ENCODE results near the gene TRIM27. TPM values are rescaled to one million over a fixed set of nuclear protein-coding genes. Genes with fewer than 3 reads are reported as not detected.
A peak's percentile ranks its signal among the peaks of the same experiment; 100 is the strongest.

The TRIM27 gene
- total RNA-seq, 2 donors from 2014 or later: 49.1 to 74.0 TPM

DNA sequence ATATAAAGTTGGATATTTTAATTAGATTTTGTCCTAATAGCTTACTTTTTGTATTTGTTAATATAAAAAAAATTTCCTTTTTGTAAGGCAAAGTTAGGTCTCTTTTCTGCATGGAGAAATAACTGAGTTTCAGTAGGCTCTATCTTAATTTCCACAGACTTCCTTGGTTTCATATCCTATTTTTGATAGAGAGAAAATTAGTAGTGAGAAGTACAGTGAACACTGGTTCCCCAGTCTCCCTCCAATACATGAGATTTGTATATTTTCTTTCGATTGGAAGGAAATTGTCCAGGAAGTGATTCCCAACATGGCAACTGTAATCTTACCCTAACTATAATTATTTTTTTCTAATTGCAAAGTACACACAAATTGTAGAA is 26.4 kb downstream of the TRIM27 start:
- H3K9me3 Mint-ChIP-seq: no peaks in the 10 kb centered on the region
- no peaks in the 10 kb centered on the region for H3K27me3 Mint-ChIP-seq
- H3K27ac Mint-ChIP-seq: peak overlapping the region; percentile 98 to 100
- H3K4me1 Mint-ChIP-seq (ENCODE audit: low read depth in 2 of 2): peaks cover 11 to 18% of the 10 kb centered on the region in 2 donors
- ATAC-seq (no peak), DNase-seq (ENCODE audit: low spot score) (no peak)
- peak overlapping the region; percentile 94 for H3K4me3 Mint-ChIP-seq
- H3K36me3 Mint-ChIP-seq: peaks cover 15% of the 10 kb centered on the region

GRCh38 chr6:28896505-28897368 is 27.0 kb downstream of the TRIM27 start:
- Mint-ChIP-seq H3K27ac (peak overlapping the region; percentile 98 to 100), H3K9me3 (no peaks in the 10 kb centered on the region), H3K27me3 (no peaks in the 10 kb centered on the region), H3K4me3 (peak overlapping the region; percentile 94), H3K4me1 (ENCODE audit: low read depth in 2 of 2) (peaks cover 11 to 18% of the 10 kb centered on the region in 2 donors), H3K36me3 (peaks cover 15% of the 10 kb centered on the region)
- DNase-seq (ENCODE audit: low spot score): peak; percentile 67
- peak; percentile 3 to 32 for ATAC-seq

- ATAC-seq (peak; percentile 87 to 89), DNase-seq (ENCODE audit: low spot score) (peak; percentile 90)
- peak overlapping the region; percentile 98 to 100 for H3K27ac Mint-ChIP-seq
- H3K4me3 Mint-ChIP-seq: peak overlapping the region; percentile 94
- no peaks in the 10 kb centered on the region for H3K9me3 Mint-ChIP-seq
- H3K36me3 Mint-ChIP-seq: peaks cover 3% of the 10 kb centered on the region
- H3K4me1 Mint-ChIP-seq (ENCODE audit: low read depth in 2 of 2): peaks cover 11 to 18% of the 10 kb centered on the region in 2 donors
- no peaks in the 10 kb centered on the region for H3K27me3 Mint-ChIP-seq
Measured at GRCh38 chr6:28895131-28895812, 28.5 kb downstream of the TRIM27 start.

DNA sequence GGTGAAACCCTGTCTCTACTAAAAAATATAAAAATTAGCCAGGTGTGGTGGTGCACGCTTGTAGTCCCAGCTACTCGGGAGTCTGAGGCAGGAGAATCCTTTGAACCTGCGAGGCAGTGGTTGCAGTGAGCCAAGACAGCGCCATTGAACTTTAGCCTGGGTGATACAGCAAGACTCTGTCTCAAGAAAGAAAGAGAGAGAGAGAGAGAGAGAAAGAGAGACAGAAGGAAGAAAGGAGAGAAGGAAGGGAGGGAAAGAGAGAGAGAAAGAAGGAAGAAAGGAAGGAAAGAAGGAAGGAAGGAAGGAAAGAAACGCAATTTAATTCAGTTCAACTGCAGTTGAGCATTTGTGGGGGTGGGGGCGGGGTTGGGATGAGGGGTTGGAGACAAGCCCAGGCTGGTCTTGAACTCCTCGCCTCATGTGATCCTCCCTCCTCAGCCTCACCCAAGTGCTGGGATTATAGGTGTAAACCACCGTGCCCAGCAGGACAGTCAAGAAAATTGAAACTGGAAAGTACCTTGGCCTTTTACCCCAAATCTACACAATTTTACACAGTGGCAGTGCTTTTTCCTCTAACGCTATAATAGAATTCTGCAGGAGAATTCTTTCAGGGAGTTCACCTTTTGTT is 30.5 kb downstream of the TRIM27 start:
- H3K27me3 Mint-ChIP-seq: no peaks in the 10 kb centered on the region
- H3K4me1 Mint-ChIP-seq (ENCODE audit: low read depth in 2 of 2): peaks cover 11 to 18% of the 10 kb centered on the region in 2 donors
- no peaks in the 10 kb centered on the region for H3K9me3 Mint-ChIP-seq
- DNase-seq (ENCODE audit: low spot score): no peak
- peak overlapping the region; percentile 27 for H3K4me3 Mint-ChIP-seq
- H3K36me3 Mint-ChIP-seq: no peaks in the 10 kb centered on the region
- ATAC-seq: no peak
- H3K27ac Mint-ChIP-seq: peak overlapping the region in 1 of 2 donors; percentile 28

- H3K4me3 Mint-ChIP-seq: no peak overlapping the region
Measured at GRCh38 chr6:28892525-28892924, 31.3 kb downstream of the TRIM27 start.

DNA sequence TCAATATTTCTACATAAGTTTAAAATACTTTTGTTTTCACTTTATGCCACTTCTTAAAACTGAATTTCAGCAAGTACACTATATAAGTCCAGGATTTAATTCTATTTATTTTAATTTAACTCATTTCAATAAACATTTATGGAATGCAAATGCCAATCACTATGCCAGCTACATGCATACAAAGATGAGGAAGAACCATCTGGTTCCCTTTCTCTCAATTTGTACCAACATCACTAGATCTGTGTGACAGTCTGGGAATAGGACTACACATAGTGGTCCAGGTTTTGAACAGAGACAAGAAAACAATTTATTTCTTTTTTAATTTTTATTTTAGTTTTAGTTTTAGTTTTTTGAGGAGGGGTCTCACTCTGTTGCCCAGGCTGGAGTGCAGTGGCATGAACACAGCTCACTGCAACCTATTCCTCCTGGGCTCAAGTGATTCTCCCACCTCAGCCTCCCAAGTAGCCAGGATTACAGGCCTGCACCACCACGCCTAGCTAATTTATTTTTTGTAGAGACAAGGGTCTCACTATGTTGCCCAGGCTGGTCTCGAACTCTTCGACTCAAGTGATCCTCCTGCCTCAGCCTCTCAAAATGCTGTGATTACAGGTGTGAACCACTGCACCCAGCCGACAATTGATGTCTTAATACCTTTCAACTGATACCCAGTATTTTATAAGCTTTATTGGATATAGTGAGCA is 35.8 kb downstream of the TRIM27 start:
- H3K4me3 Mint-ChIP-seq: no peak overlapping the region
- no peaks in the 10 kb centered on the region for H3K27me3 Mint-ChIP-seq
- no peak for DNase-seq (ENCODE audit: low spot score)
- no peak overlapping the region for H3K27ac Mint-ChIP-seq
- ATAC-seq: no peak
- no peaks in the 10 kb centered on the region for H3K36me3 Mint-ChIP-seq
- peaks cover 19 to 20% of the 10 kb centered on the region in 2 donors for H3K4me1 Mint-ChIP-seq (ENCODE audit: low read depth in 2 of 2)
- H3K9me3 Mint-ChIP-seq: no peaks in the 10 kb centered on the region

More at GRCh38 chr6:28892525-28892924, 31.3 kb downstream of the TRIM27 start:
- H3K27ac Mint-ChIP-seq: no peak overlapping the region
- no peaks in the 10 kb centered on the region for H3K36me3 Mint-ChIP-seq
- no peaks in the 10 kb centered on the region for H3K9me3 Mint-ChIP-seq
- peaks cover 11 to 18% of the 10 kb centered on the region in 2 donors for H3K4me1 Mint-ChIP-seq (ENCODE audit: low read depth in 2 of 2)
- DNase-seq (ENCODE audit: low spot score) (no peak), ATAC-seq (no peak)
- H3K27me3 Mint-ChIP-seq: no peaks in the 10 kb centered on the region

- no peak for ATAC-seq
Measured at GRCh38 chr6:28886079-28886439, 37.7 kb downstream of the TRIM27 start.

GRCh38 chr6:28884423-28885131 is 39.2 kb downstream of the TRIM27 start:
- Mint-ChIP-seq H3K9me3 (no peaks in the 10 kb centered on the region), H3K4me3 (peak overlapping the region; percentile 80), H3K27ac (peak overlapping the region; percentile 74 to 90), H3K27me3 (peaks cover 0 to 5% of the 10 kb centered on the region in 2 donors), H3K36me3 (peaks cover 6% of the 10 kb centered on the region), H3K4me1 (ENCODE audit: low read depth in 2 of 2) (peaks cover 31 to 36% of the 10 kb centered on the region in 2 donors)
- ATAC-seq (peak; percentile 89 to 91), DNase-seq (ENCODE audit: low spot score) (peak; percentile 88)

More at GRCh38 chr6:28886079-28886439, 37.7 kb downstream of the TRIM27 start:
- Mint-ChIP-seq H3K36me3 (peaks cover 5% of the 10 kb centered on the region), H3K4me3 (no peak overlapping the region), H3K4me1 (ENCODE audit: low read depth in 2 of 2) (peaks cover 25 to 27% of the 10 kb centered on the region in 2 donors), H3K9me3 (no peaks in the 10 kb centered on the region), H3K27me3 (no peaks in the 10 kb centered on the region), H3K27ac (no peak overlapping the region)
- DNase-seq (ENCODE audit: low spot score): no peak

DNA sequence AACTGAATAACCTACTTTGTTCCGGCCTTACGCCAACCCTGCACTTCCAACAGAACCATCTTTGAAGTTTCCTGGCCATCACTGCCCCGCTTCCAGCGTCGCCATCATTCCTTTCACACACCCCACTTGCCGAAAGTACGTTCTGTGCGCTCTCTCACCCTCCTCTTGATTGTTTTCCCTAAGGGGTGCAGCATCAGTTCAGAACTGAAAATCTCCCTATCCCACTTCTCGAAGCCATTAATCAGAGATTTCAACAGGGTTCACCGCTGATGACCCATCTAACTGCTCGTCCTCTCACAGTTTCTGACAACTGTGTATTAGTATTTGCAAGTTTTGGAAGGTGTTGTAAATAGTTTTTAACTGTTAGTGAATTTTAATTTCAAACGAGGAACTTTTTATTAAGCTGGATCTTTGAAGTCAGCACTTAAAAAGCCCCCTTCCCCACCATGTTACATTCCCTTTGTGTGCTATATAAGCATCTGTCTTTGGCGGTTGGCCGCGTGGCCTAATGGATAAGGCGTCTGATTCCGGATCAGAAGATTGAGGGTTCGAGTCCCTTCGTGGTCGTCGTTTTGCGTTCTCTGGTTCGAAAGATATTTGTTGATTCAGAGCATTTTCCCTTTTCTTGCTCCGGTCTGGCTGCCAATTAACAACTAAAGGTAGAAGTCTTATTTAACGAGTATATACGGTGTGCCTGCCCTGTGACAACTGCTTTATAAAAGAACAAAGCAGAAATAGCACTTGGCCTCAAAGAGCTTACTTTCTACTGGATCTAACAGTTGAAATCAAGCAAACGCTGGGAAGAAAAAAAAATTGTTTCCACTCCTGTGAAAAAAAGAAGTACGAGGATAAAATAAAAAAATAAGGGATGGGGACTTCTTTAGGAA is 42.6 kb downstream of the TRIM27 start:
- H3K27me3 Mint-ChIP-seq: peaks cover 0 to 12% of the 10 kb centered on the region in 2 donors
- ATAC-seq: no peak
- no peaks in the 10 kb centered on the region for H3K9me3 Mint-ChIP-seq
- peaks cover 31 to 36% of the 10 kb centered on the region in 2 donors for H3K4me1 Mint-ChIP-seq (ENCODE audit: low read depth in 2 of 2)
- peak overlapping the region; percentile 73 for H3K4me3 Mint-ChIP-seq
- H3K27ac Mint-ChIP-seq: peak overlapping the region; percentile 76 to 94
- peaks cover 6% of the 10 kb centered on the region for H3K36me3 Mint-ChIP-seq
- DNase-seq (ENCODE audit: low spot score): peak; percentile 70

DNA sequence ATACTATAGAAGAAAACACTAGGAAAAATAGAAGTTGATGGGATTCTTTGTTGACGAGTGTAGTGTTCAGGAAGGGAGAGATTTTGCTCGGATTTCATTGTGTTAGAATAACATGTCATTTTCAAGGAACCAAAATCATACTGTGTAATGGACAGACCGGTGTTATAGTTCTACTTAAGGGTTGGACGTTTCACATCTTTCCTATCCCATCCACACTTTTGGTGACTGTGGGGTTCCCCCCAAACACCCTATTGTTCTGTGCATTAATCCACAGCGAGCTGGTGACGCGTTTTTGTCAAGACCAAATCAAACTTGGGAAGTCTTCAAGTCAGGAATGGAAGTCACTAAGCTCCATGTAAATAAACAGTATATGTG is 43.3 kb downstream of the TRIM27 start:
- H3K4me3 Mint-ChIP-seq: peak overlapping the region; percentile 73
- peak overlapping the region; percentile 76 to 94 for H3K27ac Mint-ChIP-seq
- peaks cover 31 to 34% of the 10 kb centered on the region in 2 donors for H3K4me1 Mint-ChIP-seq (ENCODE audit: low read depth in 2 of 2)
- ATAC-seq (no peak), DNase-seq (ENCODE audit: low spot score) (no peak)
- no peaks in the 10 kb centered on the region for H3K9me3 Mint-ChIP-seq
- H3K36me3 Mint-ChIP-seq: peaks cover 6% of the 10 kb centered on the region
- H3K27me3 Mint-ChIP-seq: peaks cover 0 to 12% of the 10 kb centered on the region in 2 donors

- Mint-ChIP-seq H3K27me3 (peaks cover 0 to 12% of the 10 kb centered on the region in 2 donors), H3K27ac (no peak overlapping the region), H3K36me3 (peaks cover 6% of the 10 kb centered on the region), H3K9me3 (no peaks in the 10 kb centered on the region), H3K4me1 (ENCODE audit: low read depth in 2 of 2) (peaks cover 12 to 16% of the 10 kb centered on the region in 2 donors), H3K4me3 (no peak overlapping the region)
- DNase-seq (ENCODE audit: low spot score) (no peak), ATAC-seq (no peak)
Measured at GRCh38 chr6:28876710-28877109, 47.1 kb downstream of the TRIM27 start.

- peaks cover 0 to 7% of the 10 kb centered on the region in 2 donors for H3K27me3 Mint-ChIP-seq
- ATAC-seq: no peak
- no peak overlapping the region for H3K4me3 Mint-ChIP-seq
Measured at GRCh38 chr6:28875191-28875747, 48.5 kb downstream of the TRIM27 start.

More at GRCh38 chr6:28875191-28875747, 48.5 kb downstream of the TRIM27 start:
- Mint-ChIP-seq H3K36me3 (no peaks in the 10 kb centered on the region), H3K4me1 (ENCODE audit: low read depth in 2 of 2) (peaks cover 0 to 1% of the 10 kb centered on the region in 2 donors), H3K27ac (no peak overlapping the region), H3K9me3 (no peaks in the 10 kb centered on the region)
- DNase-seq (ENCODE audit: low spot score): no peak
